ENCODE measurements around the gene MYH9.

MYH9 gene

GRCh38 chr22:36385491-36386350, 2.0 kb downstream of the MYH9 start:
- FAIRE-seq: no peak

- no peak for FAIRE-seq
Observed at GRCh38 chr22:36384766-36385481, 2.8 kb downstream of the MYH9 start.

- no peak for FAIRE-seq
Observed at GRCh38 chr22:36383110-36383581, 4.6 kb downstream of the MYH9 start.

GRCh38 chr22:36381513-36382128, 6.1 kb downstream of the MYH9 start:
- FAIRE-seq: no peak

DNA sequence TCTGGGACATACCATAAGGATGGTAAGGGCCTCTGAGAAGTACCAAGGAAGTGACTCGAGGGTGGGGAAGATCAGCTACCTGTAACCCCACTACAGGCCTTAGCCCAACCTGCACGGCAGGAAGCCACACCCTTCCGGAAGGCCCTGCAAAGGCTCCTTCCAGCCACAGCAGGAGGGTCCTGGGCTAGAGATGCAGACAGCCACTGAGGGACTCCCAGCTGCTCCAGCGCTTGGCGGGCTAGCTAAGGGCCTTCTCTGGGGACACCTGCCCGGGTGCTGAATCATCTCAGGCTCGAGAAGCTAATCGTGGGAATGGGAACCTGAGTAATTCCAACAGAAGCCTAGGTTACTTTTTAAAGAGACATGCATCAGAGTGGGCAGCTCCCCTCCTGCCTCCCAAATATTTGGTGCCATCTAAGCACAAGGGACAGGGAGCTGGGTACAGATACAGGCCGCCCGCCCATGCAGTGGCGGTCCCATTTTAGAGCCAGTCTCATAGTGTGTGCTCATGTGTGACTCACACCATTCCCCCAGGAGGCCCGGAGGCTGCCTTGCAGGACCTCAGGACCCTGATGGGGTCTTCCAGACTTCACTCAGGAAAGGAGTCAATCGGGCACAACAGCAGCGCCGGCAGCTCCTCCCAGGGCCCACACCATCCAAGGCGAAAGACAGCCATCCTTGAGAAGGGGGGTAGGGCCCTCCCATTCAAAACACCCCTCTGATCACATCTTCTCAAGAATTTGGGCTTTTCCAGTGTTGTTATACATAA, 8.0 kb downstream of the MYH9 start:
- no peak for FAIRE-seq

DNA sequence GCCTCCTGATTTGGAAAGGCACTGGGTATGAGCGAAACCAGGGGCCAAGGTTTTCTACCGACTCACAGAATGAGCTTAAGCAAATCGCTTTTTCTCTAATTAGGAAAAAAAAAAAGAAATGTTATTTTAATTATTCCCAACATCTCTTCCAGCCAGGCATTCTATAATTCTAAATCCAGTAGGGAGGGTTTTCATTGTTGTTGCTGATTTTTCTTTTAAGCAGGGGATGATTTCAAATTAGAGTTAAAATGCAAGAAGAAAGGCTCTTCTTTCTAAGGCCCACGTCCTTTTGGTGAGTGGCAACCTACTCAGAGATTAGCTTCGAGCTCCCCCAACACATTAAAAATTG, 8.9 kb downstream of the MYH9 start:
- no peak for FAIRE-seq

- FAIRE-seq: no peak
Observed at GRCh38 chr22:36378080-36378868, 9.5 kb downstream of the MYH9 start.

DNA sequence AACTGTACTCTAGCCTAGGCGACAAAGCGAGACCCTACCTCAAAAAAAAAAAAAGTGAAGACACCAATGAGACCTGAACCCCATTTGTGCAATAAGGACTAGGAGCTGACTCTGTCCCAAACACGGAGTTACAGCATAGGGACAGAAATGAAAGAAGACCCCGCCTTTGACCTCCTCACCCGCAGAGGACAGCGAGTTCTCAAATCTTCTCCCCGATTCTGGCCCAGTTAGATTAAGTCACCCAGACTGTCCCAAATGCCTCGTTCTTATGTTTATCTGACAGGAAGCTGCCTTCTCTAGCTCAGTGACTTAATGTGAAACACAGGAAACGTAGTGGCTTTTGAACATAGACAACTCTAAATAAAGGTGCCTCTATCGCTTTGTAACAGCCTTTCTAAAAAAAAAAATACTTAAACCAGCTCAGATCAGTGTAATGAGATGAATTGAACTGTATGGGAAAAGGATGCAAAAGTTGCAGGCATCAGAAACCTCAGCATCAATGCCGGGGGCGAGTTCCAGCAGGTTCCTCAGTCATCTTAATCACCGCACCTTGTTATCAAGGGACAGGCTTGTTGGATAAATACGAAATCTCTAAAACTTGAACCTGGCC, 10.6 kb downstream of the MYH9 start:
- no peak for FAIRE-seq

DNA sequence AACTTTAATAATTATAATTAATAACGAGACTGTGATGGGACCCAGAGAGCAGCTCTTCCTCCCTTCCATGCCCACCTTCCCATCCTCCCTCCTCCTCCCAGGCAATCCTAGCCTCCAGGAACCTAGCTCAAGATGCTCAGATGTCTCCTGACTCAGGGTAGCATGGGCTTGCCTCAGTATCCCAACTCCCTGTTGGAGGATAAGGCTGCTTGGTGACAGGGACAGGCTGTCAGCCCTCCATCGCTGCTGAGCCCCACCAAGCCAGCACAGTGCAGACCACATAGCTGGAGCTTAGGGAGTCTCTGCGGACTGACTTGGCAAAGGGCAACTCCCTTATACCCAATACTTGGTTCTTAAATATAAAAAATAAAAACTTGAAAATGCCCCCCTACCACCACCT, 11.5 kb downstream of the MYH9 start:
- FAIRE-seq: no peak

DNA sequence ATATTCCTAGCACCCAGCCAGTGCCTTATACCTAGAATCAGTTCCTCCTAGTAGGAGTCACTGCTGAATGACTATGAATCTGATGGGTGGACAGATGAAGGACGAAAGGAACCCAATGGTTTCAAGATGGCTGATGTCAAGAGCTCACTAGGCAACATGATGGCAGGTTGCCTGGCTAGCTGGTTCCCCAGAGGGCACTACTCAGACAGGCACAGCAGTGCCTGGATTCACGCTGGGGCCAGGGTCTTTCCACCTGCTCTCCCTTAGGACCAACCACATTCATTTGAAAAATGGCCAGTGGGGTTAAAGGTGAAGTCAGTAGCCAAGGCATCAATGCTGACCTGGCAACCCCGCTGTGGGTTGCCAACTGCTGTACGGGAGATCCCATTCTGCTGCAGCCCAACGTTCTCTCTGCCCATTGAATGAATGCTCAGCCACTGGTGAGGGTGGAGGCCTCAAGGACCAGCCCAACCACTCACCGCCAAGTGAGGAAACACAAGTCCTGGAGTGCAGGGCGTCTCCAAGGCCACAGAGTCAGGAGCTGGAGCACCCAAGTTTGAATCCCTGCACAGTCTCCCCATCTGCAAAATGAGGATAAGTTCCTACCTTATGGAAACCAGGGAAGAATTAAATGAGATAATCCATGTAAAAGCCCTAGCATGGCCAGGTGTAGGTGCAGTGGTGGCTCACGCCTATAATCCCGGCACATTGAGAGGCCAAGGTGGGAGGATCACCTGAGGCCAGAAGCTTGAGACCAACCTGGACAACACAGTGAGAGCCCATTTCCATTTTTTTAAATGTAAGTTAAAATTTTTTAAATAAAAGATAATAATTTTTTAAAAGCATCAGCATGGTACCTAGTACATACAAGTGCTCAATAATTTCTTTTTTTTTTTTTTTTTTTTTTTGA, 12.4 kb downstream of the MYH9 start:
- no peak for FAIRE-seq

DNA sequence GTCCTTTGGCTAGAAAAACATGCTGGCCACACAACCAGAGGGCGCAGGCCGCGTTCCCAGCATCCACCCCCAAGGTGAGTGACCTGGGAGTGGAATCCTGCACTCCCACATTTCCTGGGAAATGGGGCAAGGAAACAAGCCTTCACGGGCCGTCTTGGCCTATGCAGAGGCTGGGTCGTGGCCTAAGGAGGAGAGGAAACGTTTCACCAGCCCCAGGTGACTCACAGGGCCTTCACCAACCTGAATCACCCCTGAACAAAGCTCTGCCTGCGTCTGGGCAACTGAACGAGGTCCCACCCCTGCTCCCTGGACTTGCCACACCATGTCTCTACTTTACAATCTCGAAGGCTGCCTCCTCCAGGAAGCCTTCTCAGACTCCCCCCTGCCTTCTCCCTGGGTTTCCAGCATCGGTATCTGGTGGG, 13.2 kb downstream of the MYH9 start:
- FAIRE-seq: no peak

- no peak for FAIRE-seq
Observed at GRCh38 chr22:36373258-36373579, 14.5 kb downstream of the MYH9 start.

GRCh38 chr22:36371920-36372319, 15.8 kb downstream of the MYH9 start:
- no peak for FAIRE-seq

DNA sequence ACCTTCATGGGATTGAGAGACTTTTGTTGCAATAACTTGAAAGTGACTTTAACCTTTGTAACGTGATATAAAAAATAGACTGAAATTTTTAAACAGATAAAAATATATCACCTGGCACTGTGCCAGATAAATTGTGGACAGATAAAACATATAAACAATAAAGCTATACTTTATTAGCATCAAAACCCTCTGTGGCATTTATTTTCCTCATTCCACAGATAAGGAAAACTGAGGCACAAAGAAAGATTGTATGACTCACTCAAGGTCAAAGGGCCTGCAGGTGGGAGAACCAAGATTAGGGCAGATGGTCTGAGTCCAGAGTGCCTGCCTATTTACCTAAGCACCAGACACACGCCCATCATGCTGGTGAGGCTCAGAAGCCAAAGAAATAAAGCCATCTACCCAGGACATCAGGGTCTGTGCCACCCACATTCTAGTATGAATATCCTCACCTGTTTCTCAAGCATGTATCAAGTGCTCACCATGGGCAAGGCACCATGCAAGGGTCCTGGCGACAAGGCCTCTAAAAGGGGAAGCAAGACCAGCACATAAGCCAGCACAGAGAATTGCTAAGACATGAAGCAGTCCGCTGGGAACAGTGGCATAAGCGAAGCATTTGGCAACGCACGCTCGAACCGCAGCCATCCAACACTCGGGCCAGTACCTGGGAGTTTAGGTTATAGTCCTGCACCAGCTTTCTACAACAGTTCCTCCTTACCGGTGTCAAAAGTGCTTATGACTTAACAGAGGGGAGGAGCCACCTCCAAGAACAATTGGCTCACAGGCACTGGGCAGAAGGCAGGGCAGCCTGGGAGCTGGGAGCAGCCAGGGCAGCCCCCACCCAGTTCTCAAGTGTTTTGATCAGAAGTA, 17.6 kb downstream of the MYH9 start:
- FAIRE-seq: no peak

DNA sequence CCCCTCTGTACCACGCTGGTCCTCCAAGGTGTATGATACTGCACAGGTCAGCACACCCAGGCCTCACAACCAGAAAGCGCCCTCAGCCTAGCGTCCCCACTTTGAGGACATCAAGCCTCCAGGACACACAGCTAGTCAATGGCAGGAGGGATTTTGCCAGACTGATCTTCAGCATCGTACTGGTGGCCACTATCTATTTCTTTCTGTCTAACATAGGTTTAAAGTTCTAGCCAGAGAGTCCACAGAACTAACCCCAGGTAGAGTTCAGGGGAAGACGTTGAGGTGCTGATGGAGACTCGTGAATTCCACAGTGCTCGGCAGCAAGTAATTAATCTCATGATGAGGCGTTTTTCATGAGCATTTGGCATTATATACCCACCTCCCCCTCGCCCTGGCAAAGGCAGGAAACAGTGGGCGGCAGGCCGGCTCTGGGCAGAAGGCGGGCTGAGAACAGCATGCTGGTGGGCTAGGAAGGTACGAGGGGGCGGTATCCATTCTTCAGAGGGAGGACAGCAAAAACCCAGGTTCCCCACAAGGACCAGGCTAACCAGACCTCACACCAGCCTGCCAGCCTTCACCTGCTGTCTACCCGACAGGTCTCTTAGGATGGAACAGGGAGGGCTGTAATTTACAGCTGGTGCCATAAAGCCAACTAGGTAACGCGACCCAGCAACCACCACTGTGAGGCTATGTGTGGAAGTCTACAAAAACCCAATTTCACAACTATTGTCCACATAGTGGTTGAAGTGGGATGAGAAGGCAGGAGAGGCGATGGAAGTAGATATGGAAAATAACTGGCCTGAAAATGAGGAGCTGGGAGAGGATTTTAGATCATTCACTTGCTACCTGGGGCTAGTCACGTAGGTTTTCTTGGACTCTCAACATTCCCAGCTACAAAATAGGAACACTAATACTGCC, 18.5 kb downstream of the MYH9 start:
- FAIRE-seq: no peak

- FAIRE-seq: no peak
Observed at GRCh38 chr22:36368359-36368983, 19.3 kb downstream of the MYH9 start.

- no peak for FAIRE-seq
Observed at GRCh38 chr22:36367479-36367878, 20.3 kb downstream of the MYH9 start.

GRCh38 chr22:36367066-36367465, 20.7 kb downstream of the MYH9 start:
- FAIRE-seq: no peak
